GM23338 (cell line): ENCODE data around the gene PRKD3. TPM values are rescaled to one million over a fixed set of nuclear protein-coding genes. Genes with fewer than 3 reads are reported as not detected.

Source experiments
- ATAC-seq: fragments of 200-7000 bp; cut with Tn5 transposase; 3 replicates; pipeline ENCODE4 v1.9.1; 2020
- DNase-seq: peaks from one replicate; pipeline ENCODE4 v3.0.0-alpha.2; 2015; ENCODE audit warnings: low spot score
- H2AFZ ChIP-seq: fragments of 200-600 bp; sonication (generic); 2 replicates; pipeline ENCODE4 v1.8.0; 2016; ENCODE audit warnings: antibody characterized with exemption, mild to moderate bottlenecking, moderate library complexity
- H3F3A ChIP-seq: fragments of 200-600 bp; sonication (generic); replicated peaks from 2 replicates; pipeline ENCODE4 v1.8.0; 2017; ENCODE audit warnings: antibody characterized with exemption, mixed run types, low read depth
- H3K27ac ChIP-seq: fragments of 200-600 bp; sonication (generic); 2 replicates; pipeline ENCODE4 v1.6.1; 2016; ENCODE audit warnings: low read depth
- H3K27me3 ChIP-seq: fragments of 200-600 bp; sonication (generic); 2 replicates; pipeline ENCODE4 v1.8.0; 2016; ENCODE audit warnings: mild to moderate bottlenecking, mixed run types, moderate library complexity; ENCODE audit not compliant: insufficient read depth
- H3K36me3 ChIP-seq: fragments of 200-600 bp; sonication (generic); 2 replicates; pipeline ENCODE4 v1.8.0; 2016; ENCODE audit warnings: mild to moderate bottlenecking; ENCODE audit not compliant: insufficient read depth
- H3K4me1 ChIP-seq: fragments of 200-600 bp; sonication (generic); 2 replicates; pipeline ENCODE4 v1.8.0; 2016; ENCODE audit warnings: mild to moderate bottlenecking, moderate library complexity; ENCODE audit not compliant: insufficient read depth
- H3K4me2 ChIP-seq: fragments of 200-600 bp; sonication (generic); 2 replicates; pipeline ENCODE4 v1.7.1; 2017; ENCODE audit warnings: mixed run types
- H3K4me3 ChIP-seq: fragments of 200-600 bp; sonication (generic); 2 replicates; pipeline ENCODE4 v1.6.1; 2016; ENCODE audit warnings: mixed run types
- H3K79me2 ChIP-seq: fragments of 200-600 bp; sonication (generic); replicated peaks from 2 replicates; pipeline ENCODE4 v1.8.0; 2017; ENCODE audit warnings: mild to moderate bottlenecking; ENCODE audit not compliant: insufficient read depth
- H3K9me2 ChIP-seq: fragments of 200-600 bp; sonication (generic); 2 replicates; pipeline ENCODE4 v1.8.0; 2017; ENCODE audit not compliant: insufficient read depth
- H4K20me1 ChIP-seq: fragments of 200-600 bp; sonication (generic); replicated peaks from 2 replicates; pipeline ENCODE4 v1.8.0; 2017; ENCODE audit warnings: mild to moderate bottlenecking; ENCODE audit not compliant: insufficient read depth
- H3K27ac Mint-ChIP-seq: 2 replicates; pipeline ENCODE4 v1.8.0; 2020; ENCODE audit warnings: inconsistent platforms, mild to moderate bottlenecking, moderate library complexity, mixed read lengths
- H3K27me3 Mint-ChIP-seq: 3 replicates; pipeline ENCODE4 v1.8.0; 2022; ENCODE audit warnings: low read depth, mild to moderate bottlenecking, moderate library complexity, mixed read lengths, inconsistent platforms; ENCODE audit not compliant: insufficient read depth, poor library complexity
- H3K36me3 Mint-ChIP-seq: 3 replicates; pipeline ENCODE4 v1.8.0; 2021; ENCODE audit warnings: low read depth, mild to moderate bottlenecking, inconsistent platforms, moderate library complexity, mixed read lengths
- H3K4me1 Mint-ChIP-seq: 3 replicates; pipeline ENCODE4 v1.8.0; 2020; ENCODE audit warnings: mild to moderate bottlenecking, inconsistent platforms, mixed read lengths
- H3K4me3 Mint-ChIP-seq: 3 replicates; pipeline ENCODE4 v1.8.0; 2021; ENCODE audit warnings: moderate library complexity, mild to moderate bottlenecking, inconsistent platforms, mixed read lengths
- H3K9me3 Mint-ChIP-seq: 3 replicates; pipeline ENCODE4 v1.8.0; 2020; ENCODE audit warnings: moderate library complexity, mild to moderate bottlenecking, inconsistent platforms, mixed read lengths
- CREB1 ChIP-seq: fragments of 250-450 bp; sonication (Bioruptor Pico); IDR thresholded peaks from 2 replicates; pipeline ENCODE4 v1.5.0; 2020; ENCODE audit warnings: low read depth, mild to moderate bottlenecking, moderate library complexity
- CTCF ChIP-seq, 2 experiments: fragments of 200-600 bp in 1 of 2; sonication (generic) in 1 of 2; conservative IDR thresholded peaks; 2 replicates each; pipeline versions ENCODE4 v1.5.1 to v1.6.1; 2016 to 2017; ENCODE audit warnings: antibody characterized with exemption in 2 of 2, low read depth in 2 of 2, mild to moderate bottlenecking in 2 of 2, moderate library complexity in 1 of 2
- ETS1 ChIP-seq: IDR thresholded peaks from 2 replicates; pipeline ENCODE4 v1.6.1; 2016; ENCODE audit warnings: antibody characterized with exemption
- EZH2 ChIP-seq: fragments of 200-600 bp; sonication (generic); IDR thresholded peaks from one replicate; pipeline ENCODE4 v1.8.0; 2017; ENCODE audit warnings: antibody characterized with exemption, mild to moderate bottlenecking, low read depth; ENCODE audit not compliant: unreplicated experiment
- EZH2phosphoT487 ChIP-seq: fragments of 200-600 bp; sonication (generic); IDR thresholded peaks from one replicate; pipeline ENCODE4 v1.8.1; 2018; ENCODE audit warnings: antibody characterized with exemption; ENCODE audit not compliant: unreplicated experiment
- JUNB ChIP-seq: IDR thresholded peaks from one replicate; pipeline ENCODE4 v1.6.1; 2016; ENCODE audit warnings: antibody characterized with exemption; ENCODE audit not compliant: unreplicated experiment
- NANOG ChIP-seq: IDR thresholded peaks from 2 replicates; pipeline ENCODE4 v1.6.1; 2016; ENCODE audit warnings: antibody characterized with exemption, borderline replicate concordance
- POLR2AphosphoS5 ChIP-seq: IDR thresholded peaks from 2 replicates; pipeline ENCODE4 v1.6.1; 2016; ENCODE audit warnings: antibody characterized with exemption, low read depth
- STAT1 ChIP-seq: IDR thresholded peaks from one replicate; pipeline ENCODE4 v1.6.1; 2016; ENCODE audit warnings: antibody characterized with exemption; ENCODE audit not compliant: unreplicated experiment
- ZNF114 ChIP-seq: fragments of 250-450 bp; sonication (Bioruptor Pico); IDR thresholded peaks from 2 replicates; pipeline ENCODE4 v1.5.0; 2020; ENCODE audit warnings: mild to moderate bottlenecking, moderate library complexity
- ZNF331 ChIP-seq: fragments of 250-450 bp; sonication (Bioruptor Pico); IDR thresholded peaks from 2 replicates; pipeline ENCODE4 v1.5.0; 2020; ENCODE audit warnings: low read depth, mild to moderate bottlenecking, moderate library complexity
- ZNF462 ChIP-seq: fragments of 250-450 bp; sonication (Bioruptor Pico); IDR thresholded peaks from 2 replicates; pipeline ENCODE4 v1.5.0; 2020; ENCODE audit warnings: mild to moderate bottlenecking, moderate library complexity
- polyA plus RNA-seq: library from polyadenylated mRNA; unstranded; fragments of >200 nt; fragmentation: Nextera tagmentation; extraction: Ambion mirVana; gene quantifications from 2 replicates; pipeline ENCODE4 v1.2.1, GENCODE V29; 2016
- total RNA-seq: library from RNA; depleted of rRNA; stranded (reverse); fragments of >200 nt; shearing (Covaris generic); gene quantifications from 2 replicates; pipeline ENCODE4 v1.2.3, GENCODE V29; 2014
- TF ChIP-seq, protein P1 (sequence below): IDR thresholded peaks from one replicate; pipeline ENCODE4 v1.6.1; 2018; ENCODE audit warnings: antibody characterized with exemption; ENCODE audit not compliant: unreplicated experiment

The PRKD3 gene
- total and polyA plus RNA-seq, 2 experiments from 2014 or later, result 59.7 to 77.0 TPM

DNA sequence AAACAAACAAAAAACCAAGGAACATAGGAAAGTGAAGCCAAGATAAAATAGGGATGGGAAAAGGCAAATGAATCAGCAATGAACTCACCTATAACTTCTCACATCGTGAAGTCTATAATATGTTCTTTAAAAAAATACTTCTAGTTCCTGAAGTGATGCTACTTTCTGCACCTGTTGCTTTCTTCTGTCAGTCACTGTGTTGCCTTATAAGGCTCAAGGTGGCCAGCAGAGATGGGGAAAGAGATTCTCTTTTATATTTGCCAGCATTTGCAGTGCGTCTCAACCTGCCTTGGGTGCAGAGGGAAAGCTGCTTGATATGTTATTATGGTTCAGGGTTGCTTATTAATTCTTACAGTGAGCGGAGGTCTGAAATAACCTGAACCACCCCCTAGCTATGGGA, 33.8 kb upstream of the PRKD3 start:
- peaks cover 6% of the 10 kb centered on the region for H3K27me3 Mint-ChIP-seq
- no peak overlapping the region for H3K27ac Mint-ChIP-seq
- H3K4me2 ChIP-seq, result no peak overlapping the region
- DNase-seq (no peak), ATAC-seq (no peak)
- H3K79me2 ChIP-seq, result no peaks in the 10 kb centered on the region
- H3K4me1 ChIP-seq, result peaks cover 5% of the 10 kb centered on the region; the same call in 1 of the 2 replicates
- no peaks in the 10 kb centered on the region for H3K9me2 ChIP-seq
- no peaks in the 10 kb centered on the region for H4K20me1 ChIP-seq
- no peaks in the 10 kb centered on the region for H3K27me3 ChIP-seq
- no peak overlapping the region for H2AFZ ChIP-seq
- H3K4me3 ChIP-seq, result no peak overlapping the region
- peaks cover 9% of the 10 kb centered on the region for H3K4me1 Mint-ChIP-seq
- H3K36me3 Mint-ChIP-seq, result no peaks in the 10 kb centered on the region
- H3K27ac ChIP-seq, result no peak overlapping the region
- TF ChIP-seq ZNF331 (CRISPR knock-in tag), result no peak
- no peak for TF ChIP-seq POLR2AphosphoS5
- TF ChIP-seq ZNF114, result no peak
- TF ChIP-seq JUNB, result no peak
- no peak for TF ChIP-seq CTCF (conservative IDR thresholded peaks at IDR 0.05; ENCODE audit: low read depth in 2 of 2)
- TF ChIP-seq EZH2, result no peak
- no peak for TF ChIP-seq CREB1 (CRISPR knock-in tag)
- no peak for TF ChIP-seq STAT1
- TF ChIP-seq EZH2phosphoT487, result no peak
- no peak for TF ChIP-seq ETS1
- no peak for TF ChIP-seq NANOG
- no peak for TF ChIP-seq ZNF462 (CRISPR knock-in tag)
- TF ChIP-seq, protein P1, sequence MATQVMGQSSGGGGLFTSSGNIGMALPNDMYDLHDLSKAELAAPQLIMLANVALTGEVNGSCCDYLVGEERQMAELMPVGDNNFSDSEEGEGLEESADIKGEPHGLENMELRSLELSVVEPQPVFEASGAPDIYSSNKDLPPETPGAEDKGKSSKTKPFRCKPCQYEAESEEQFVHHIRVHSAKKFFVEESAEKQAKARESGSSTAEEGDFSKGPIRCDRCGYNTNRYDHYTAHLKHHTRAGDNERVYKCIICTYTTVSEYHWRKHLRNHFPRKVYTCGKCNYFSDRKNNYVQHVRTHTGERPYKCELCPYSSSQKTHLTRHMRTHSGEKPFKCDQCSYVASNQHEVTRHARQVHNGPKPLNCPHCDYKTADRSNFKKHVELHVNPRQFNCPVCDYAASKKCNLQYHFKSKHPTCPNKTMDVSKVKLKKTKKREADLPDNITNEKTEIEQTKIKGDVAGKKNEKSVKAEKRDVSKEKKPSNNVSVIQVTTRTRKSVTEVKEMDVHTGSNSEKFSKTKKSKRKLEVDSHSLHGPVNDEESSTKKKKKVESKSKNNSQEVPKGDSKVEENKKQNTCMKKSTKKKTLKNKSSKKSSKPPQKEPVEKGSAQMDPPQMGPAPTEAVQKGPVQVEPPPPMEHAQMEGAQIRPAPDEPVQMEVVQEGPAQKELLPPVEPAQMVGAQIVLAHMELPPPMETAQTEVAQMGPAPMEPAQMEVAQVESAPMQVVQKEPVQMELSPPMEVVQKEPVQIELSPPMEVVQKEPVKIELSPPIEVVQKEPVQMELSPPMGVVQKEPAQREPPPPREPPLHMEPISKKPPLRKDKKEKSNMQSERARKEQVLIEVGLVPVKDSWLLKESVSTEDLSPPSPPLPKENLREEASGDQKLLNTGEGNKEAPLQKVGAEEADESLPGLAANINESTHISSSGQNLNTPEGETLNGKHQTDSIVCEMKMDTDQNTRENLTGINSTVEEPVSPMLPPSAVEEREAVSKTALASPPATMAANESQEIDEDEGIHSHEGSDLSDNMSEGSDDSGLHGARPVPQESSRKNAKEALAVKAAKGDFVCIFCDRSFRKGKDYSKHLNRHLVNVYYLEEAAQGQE, result no peak
- H3K9me3 Mint-ChIP-seq, result no peaks in the 10 kb centered on the region
- no peaks in the 10 kb centered on the region for H3K36me3 ChIP-seq
- H3F3A ChIP-seq, result no peaks in the 10 kb centered on the region
- H3K4me3 Mint-ChIP-seq, result no peak overlapping the region
